NCI-H460 (cell line): ENCODE measurements around the gene ARTN. TPM values are rescaled to one million over a fixed set of nuclear protein-coding genes. Genes with fewer than 3 reads are reported as not detected.
A peak's percentile ranks its signal among the peaks of the same experiment; 100 is the strongest.

Source experiments
- DNase-seq: peaks from one replicate; pipeline ENCODE4 v3.0.0-alpha.2; 2016; ENCODE audit warnings: low read depth; ENCODE audit errors: extremely low read depth
- total RNA-seq: library from RNA; depleted of rRNA; stranded (reverse); fragments of >200 nt; shearing (Covaris generic); gene quantifications from 2 replicates; pipeline ENCODE4 v1.2.3, GENCODE V29; 2014

The ARTN gene
- total RNA-seq, 1 experiment from 2014 or later, result 10.7 TPM

DNA sequence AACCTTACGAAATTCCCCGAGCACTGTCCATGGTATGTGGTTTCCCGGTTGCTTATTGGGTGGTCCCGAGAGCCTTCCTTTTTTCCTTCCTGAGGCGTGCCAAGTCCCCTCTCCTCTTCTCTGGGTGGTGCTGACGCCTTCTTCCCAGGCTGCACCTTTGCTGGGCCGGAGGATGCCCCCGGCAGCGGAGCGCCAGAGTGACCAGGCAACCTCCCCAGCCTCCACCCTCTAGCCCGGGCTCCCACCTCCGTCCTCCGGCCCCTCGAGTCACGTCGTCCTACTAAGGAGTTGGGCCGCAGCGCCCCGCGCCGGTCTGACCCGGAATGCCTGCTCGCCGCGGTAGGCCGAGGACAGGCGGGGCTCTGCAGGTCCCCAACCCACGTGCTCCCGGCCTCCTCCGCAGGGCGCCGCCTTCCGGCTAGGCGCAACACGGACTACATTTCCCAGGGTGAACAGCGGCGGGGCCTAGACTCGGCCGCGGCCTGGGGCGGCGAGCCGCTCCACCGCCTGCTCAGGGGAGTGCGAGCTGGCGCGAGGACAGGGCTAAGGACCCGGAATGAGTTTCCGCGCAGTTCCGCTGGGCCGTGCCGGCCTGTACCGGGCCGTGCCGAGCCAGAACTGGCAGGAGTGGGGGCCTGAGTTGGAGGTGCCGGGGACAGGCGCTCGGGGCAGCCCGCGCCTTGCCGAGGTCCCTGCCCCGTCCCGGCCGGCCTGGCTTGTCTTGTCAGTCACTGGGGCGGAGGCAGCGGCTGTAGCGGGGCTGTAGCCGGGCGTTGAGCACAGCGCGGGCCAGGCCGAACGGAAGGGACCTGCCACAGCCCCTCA, 12.8 kb downstream of the ARTN start, which contains the start of gene IPO13:
Gene IPO13 (plus strand): TSS at position 715 of the 825 bp plus-strand sequence. CDS start 651 bp downstream, outside the sequence.
- peak; percentile 91 for DNase-seq

DNA sequence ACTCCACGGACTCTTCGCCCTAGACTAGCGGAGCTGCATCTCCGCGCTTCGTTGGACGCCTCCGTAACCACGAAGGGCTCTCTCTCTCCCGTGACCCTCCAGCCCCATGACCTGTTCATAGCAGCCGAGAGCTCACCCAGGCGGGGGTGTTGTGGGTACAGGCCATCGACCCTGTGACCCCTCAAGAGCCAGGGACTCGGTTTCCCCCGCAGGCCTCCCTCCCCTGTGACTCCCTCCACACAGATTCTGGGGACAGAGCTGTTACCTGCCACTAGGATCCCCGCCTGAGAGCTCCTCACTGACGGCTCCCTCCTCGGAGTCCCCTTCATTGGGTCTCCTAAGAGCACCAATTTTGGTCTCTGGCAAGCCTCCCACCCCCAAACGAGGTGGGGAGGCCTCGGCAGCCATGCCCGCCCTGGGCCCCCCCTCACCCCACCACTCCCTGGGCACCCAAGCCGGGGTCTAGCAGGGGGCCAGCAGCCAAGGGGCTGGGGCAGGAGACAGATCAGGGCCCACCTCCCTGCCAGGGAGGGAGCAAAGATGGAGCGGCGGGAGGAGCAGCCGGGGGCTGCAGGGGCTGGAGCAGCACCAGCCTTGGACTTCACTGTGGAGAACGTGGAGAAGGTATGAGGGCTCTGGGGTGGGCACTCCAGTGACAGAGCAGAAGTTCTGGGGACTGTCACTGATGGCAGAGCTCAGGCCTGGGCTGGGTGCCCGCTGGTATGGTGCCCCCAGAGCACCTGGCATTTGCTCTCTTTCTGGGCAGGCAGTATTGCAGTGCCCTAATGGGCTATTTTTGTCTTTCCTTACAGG, 13.7 kb downstream of the ARTN start:
- DNase-seq, result no peak

DNA sequence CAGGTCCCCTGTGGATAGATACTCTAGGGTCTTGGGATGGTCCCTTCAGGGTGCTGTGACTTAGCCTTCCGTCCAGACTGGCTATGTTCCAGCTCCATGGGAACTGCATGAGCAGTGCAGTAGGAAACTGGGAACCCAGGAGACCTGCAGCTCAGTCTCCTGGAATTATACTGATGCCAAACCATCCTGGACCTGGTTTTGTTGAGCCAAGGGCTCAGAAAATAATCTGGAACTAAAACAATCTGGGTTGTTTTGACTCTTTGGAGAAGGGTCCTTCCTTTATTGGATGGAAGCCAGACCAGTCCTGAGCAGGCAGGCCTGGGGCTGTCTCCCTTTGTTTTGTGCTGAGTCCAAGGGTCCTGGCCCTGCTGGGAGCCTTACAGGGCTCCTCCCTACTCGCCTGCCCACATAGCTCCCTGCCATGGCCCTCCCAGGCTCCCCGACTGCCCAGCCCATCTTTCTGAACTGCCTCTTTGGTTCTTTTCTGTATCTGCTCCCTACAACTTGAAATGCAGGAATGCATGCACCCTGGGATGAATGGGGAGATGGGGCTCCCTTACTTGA, 14.4 kb downstream of the ARTN start:
- no peak for DNase-seq

DNA sequence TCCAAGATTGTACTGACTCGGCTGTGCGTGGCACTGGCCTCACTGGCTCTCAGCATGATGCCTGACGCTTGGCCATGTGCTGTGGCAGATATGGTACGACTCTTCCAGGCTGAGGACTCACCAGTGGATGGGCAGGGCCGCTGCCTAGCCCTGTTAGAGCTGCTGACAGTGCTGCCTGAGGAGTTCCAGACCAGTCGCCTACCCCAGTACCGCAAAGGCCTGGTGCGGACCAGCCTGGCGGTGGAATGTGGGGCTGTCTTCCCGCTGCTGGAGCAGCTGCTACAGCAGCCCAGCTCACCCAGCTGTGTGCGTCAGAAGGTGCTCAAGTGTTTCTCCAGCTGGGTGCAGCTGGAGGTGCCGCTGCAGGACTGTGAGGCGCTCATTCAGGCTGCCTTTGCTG, 16.1 kb downstream of the ARTN start:
- DNase-seq, result no peak

GRCh38 chr1:43951021-43951985, 17.7 kb downstream of the ARTN start:
- no peak for DNase-seq

DNA sequence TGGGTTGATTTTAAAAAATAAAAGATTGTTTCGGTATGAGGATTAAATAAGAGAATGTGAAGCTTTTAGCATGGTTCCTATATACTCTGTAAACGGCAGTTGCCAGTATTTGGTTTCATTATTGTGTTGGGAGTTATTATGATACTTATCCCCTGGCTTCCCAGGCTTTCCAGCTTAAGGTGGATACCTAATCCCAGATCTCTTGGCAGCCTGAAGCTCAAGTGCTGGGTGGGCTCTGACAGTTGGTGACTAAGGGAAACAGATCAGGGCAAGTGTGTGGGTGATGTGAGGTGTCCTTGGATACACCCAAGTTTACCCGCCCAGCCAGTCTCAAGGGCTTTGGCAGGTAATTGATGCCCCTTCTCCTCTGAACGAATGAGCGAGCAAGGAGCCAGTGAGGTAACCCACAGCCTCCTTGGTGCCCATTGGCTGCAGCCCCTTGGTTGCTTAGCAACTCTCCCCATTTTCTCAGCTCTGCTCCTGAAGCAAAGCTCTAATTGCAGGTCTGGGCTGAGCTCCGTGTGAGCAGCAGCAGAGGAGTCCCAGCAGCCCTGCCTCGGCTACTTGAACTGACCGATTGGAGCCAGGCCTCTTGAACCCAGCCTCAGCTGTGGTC, 19.2 kb downstream of the ARTN start:
- no peak for DNase-seq

GRCh38 chr1:43953361-43953760, 19.8 kb downstream of the ARTN start:
- DNase-seq, result no peak

- no peak for DNase-seq
Observed at GRCh38 chr1:43954036-43954435, 20.4 kb downstream of the ARTN start.

DNA sequence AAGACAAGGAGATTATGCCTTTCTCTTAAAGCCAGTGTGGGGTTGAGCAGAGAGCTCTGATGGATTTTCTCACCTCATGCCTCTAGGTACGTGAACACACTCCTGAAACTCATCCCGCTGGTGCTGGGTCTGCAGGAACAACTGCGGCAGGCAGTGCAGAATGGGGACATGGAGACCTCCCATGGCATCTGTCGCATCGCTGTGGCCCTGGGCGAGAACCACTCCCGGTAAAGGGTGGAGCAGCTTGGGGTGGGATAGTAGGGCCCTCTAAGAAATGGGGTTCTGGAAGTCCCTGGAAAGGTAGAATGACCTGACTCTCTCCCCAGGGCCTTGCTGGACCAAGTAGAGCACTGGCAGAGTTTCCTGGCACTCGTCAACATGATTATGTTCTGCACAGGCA, 22.6 kb downstream of the ARTN start:
- DNase-seq, result no peak

GRCh38 chr1:43957407-43958040, 23.9 kb downstream of the ARTN start:
- no peak for DNase-seq

GRCh38 chr1:43958351-43959255, 25.0 kb downstream of the ARTN start:
- no peak for DNase-seq

- no peak for DNase-seq
Observed at GRCh38 chr1:43960798-43961197, 27.2 kb downstream of the ARTN start.

- no peak for DNase-seq
Observed at GRCh38 chr1:43961692-43962091, 28.1 kb downstream of the ARTN start.

DNA sequence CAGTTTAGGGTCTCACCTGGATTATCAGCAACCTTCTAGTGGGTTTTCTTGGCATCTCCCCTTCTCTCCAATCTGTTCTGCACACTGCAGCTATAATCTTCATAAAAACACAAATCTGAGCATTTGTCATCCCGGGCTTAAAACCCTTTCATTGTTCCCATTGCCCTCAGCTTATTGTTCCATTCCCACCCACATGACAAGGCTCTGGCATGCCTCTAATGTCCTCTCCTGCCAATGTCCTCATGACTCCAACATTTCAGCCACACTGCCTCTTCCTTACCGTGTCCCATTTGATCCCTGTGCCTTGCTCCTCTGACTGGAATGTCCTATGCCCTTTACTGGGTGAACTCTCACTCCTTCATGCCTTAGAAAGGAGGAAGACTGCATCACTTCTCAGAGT, 28.7 kb downstream of the ARTN start:
- no peak for DNase-seq

DNA sequence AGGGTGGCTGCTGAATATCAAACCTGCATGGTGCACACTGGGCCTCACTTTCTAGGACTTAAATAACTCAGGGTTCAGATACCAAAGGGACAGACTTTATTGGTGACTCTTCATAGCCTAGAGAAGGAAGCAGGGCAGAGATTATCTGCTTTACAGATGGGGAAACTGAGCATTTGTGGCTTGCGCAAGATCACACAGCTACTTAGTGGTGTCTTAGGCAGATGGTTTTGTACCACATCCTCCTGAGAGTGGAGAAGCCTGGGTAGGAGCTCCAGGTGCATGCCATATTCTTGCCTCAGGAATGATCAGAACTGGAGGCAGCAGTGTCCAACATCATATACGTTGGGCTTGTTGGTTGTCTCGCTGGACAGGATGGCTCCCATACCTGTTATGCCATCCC, 29.4 kb downstream of the ARTN start:
- DNase-seq, result no peak

DNA sequence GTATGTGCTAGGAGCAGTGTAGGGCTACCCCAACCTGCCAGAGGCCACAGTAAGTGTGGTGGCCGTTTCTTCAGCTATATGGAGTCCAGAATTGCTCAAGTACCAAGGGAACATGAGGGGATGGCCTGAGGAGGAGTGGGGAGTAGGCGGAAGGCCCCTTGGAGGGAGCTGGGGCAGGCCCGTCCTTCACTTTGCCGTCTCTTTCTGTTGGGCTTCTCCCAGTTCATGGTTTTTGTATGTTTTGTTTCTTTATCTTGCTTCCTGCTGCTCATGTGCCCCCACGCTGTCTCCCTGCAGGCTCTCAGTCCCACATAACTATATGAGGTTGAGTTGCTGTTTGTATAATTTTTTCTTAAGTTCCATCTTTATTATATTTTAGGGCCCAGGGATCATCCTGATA, 30.3 kb downstream of the ARTN start:
- DNase-seq, result no peak

GRCh38 chr1:43965316-43965715, 31.7 kb downstream of the ARTN start:
- no peak for DNase-seq

- DNase-seq, result no peak
Observed at GRCh38 chr1:43968348-43968948, 34.8 kb downstream of the ARTN start.
